HCT116 (cell line): ENCODE results near the gene GBX1. TPM values are rescaled to one million over a fixed set of nuclear protein-coding genes. Genes with fewer than 3 reads are reported as not detected.

ENCODE experiments used
- ATAC-seq: fragments of 200-7000 bp; cut with Tn5 transposase; 2 replicates; pipeline ENCODE4 v1.9.1; 2020; ENCODE audit warnings: mild to moderate bottlenecking, moderate library complexity
- BruUV-seq: library from RNA; stranded (reverse); fragments of 400-500 nt; replicated peaks from 2 replicates; lab custom pipeline; 2021; lab: Mats Ljungman, UMichigan
- CTCF ChIA-PET: fragments of 300-600 bp; sonication (Branson Sonifier 250); formaldehyde crosslinking; loops from one replicate; lab custom pipeline; 2021; ENCODE audit warnings: antibody characterized with exemption; lab: Charles Lee
- POLR2A ChIA-PET: fragments of 300-600, 350-600 bp; sonication (Branson Sonifier 250); formaldehyde crosslinking; loops from one replicate; lab custom pipeline; 2021; ENCODE audit warnings: antibody characterized with exemption; lab: Charles Lee
- RAD21 ChIA-PET, 2 experiments: fragments of 300-600 bp; sonication (Branson Sonifier 250); formaldehyde crosslinking; loops; one replicate each; lab custom pipeline; 2023; ENCODE audit warnings: low total read pairs in 2 of 2; ENCODE audit not compliant: uncharacterized antibody in 2 of 2, unreplicated experiment in 2 of 2, low non-redundant PET in 1 of 2; lab: Charles Lee
- DNase-seq: peaks from one replicate; pipeline ENCODE4 v3.0.0-alpha.2; 2010; ENCODE audit warnings: low read depth, low spot score
- H2AFZ ChIP-seq: fragments of 200-600 bp; shearing (Covaris generic), sonication (generic); 2 replicates; pipeline ENCODE4 v1.6.1; 2017; ENCODE audit warnings: low read depth, mixed run types, mixed read lengths, antibody characterized with exemption, low read length; ENCODE audit not compliant: poor library complexity, severe bottlenecking
- H3K27ac ChIP-seq: 2 replicates; pipeline ENCODE4 v1.5.1; 2012; ENCODE audit warnings: low read depth, low read length
- H3K27me3 ChIP-seq: fragments of 200-600 bp; sonication (generic); 2 replicates; pipeline ENCODE4 v1.6.1; 2016; ENCODE audit warnings: mixed run types, low read length, mixed read lengths; ENCODE audit not compliant: insufficient read depth
- H3K36me3 ChIP-seq, 2 experiments: fragments of 200-500 bp in 1 of 2; fragments of 200-600 bp in 1 of 2; sonication (Bioruptor generic) in 1 of 2; sonication (generic) in 1 of 2; 2 replicates each; pipeline versions ENCODE4 v1.5.1 to v1.6.1; 2014 to 2016; ENCODE audit warnings: low read length in 2 of 2, inconsistent platforms in 1 of 2, mixed read lengths in 1 of 2, mixed run types in 1 of 2; ENCODE audit not compliant: insufficient read depth in 2 of 2, control insufficient read depth in 1 of 2
- H3K4me1 ChIP-seq, 2 experiments: fragments of 200-600 bp in 1 of 2; sonication (generic) in 1 of 2; 2 replicates each; pipeline versions ENCODE4 v1.5.1 to v1.6.1; 2012 to 2017; ENCODE audit warnings: low read length in 2 of 2, inconsistent platforms in 1 of 2, mild to moderate bottlenecking in 1 of 2, mixed read lengths in 1 of 2, mixed run types in 1 of 2, moderate library complexity in 1 of 2; ENCODE audit not compliant: insufficient read depth in 2 of 2, control insufficient read depth in 1 of 2
- H3K4me2 ChIP-seq: fragments of 200-600 bp; sonication (generic); 2 replicates; pipeline ENCODE4 v1.6.1; 2017; ENCODE audit warnings: mixed run types, low read length, mixed read lengths
- H3K4me3 ChIP-seq, 2 experiments: fragments of 200-600 bp in 1 of 2; sonication (generic) in 1 of 2; replicated peaks in 1 of 2; 2 replicates each; pipeline ENCODE4 v1.5.1; 2011 to 2016; ENCODE audit warnings: low read length in 2 of 2, control low read depth in 1 of 2, low read depth in 1 of 2, mild to moderate bottlenecking in 1 of 2, mixed read lengths in 1 of 2, mixed run types in 1 of 2
- H3K79me2 ChIP-seq: fragments of 200-600 bp; sonication (generic); 2 replicates; pipeline ENCODE4 v1.6.1; 2017; ENCODE audit warnings: mild to moderate bottlenecking, mixed run types, low read length, moderate library complexity, mixed read lengths; ENCODE audit not compliant: insufficient read depth
- H3K9ac ChIP-seq: fragments of 200-600 bp; sonication (generic); 2 replicates; pipeline ENCODE4 v1.6.1; 2016; ENCODE audit warnings: low read length, mixed read lengths
- H3K9me2 ChIP-seq: fragments of 200-600 bp; sonication (generic), shearing (Covaris generic); 2 replicates; pipeline ENCODE4 v1.6.1; 2017; ENCODE audit warnings: mixed run types, mild to moderate bottlenecking, moderate library complexity; ENCODE audit not compliant: insufficient read depth
- H3K9me3 ChIP-seq, 2 experiments: fragments of 200-500 bp in 1 of 2; fragments of 200-600 bp in 1 of 2; sonication (Bioruptor generic) in 1 of 2; sonication (generic) in 1 of 2; 2 replicates each; pipeline ENCODE4 v1.6.1; 2014 to 2017; ENCODE audit warnings: low read length in 2 of 2, mixed read lengths in 2 of 2, inconsistent platforms in 1 of 2, low read depth in 1 of 2, mild to moderate bottlenecking in 1 of 2, mixed run types in 1 of 2, moderate library complexity in 1 of 2; ENCODE audit not compliant: control insufficient read depth in 1 of 2, insufficient read depth in 1 of 2
- H4K20me1 ChIP-seq: fragments of 200-600 bp; sonication (generic), shearing (Covaris generic); 2 replicates; pipeline ENCODE4 v1.6.1; 2017; ENCODE audit warnings: mixed run types, mild to moderate bottlenecking, moderate library complexity; ENCODE audit not compliant: insufficient read depth
- ATF3 ChIP-seq: IDR thresholded peaks from 2 replicates; pipeline ENCODE4 v1.6.1; 2012
- CBX3 ChIP-seq: IDR thresholded peaks from 2 replicates; pipeline ENCODE4 v1.6.1; 2012; ENCODE audit warnings: low read depth
- CEBPB ChIP-seq: IDR thresholded peaks from 2 replicates; pipeline ENCODE4 v1.6.1; 2012; ENCODE audit warnings: low read depth
- CTCF ChIP-seq, 3 experiments: fragments of 200-600 bp in 1 of 3; sonication (generic) in 1 of 3; IDR thresholded peaks in 2 of 3; conservative IDR thresholded peaks in 1 of 3; 2 replicates each; pipeline ENCODE4 v1.5.1; 2012 to 2017; ENCODE audit warnings: low read depth in 2 of 3, low read length in 2 of 3, antibody characterized with exemption in 1 of 3, borderline replicate concordance in 1 of 3, control low read depth in 1 of 3, mild to moderate bottlenecking in 1 of 3, mixed read lengths in 1 of 3, mixed run types in 1 of 3, moderate library complexity in 1 of 3; ENCODE audit not compliant: insufficient read depth in 1 of 3
- EZH2 ChIP-seq: fragments of 200-600 bp; sonication (generic); IDR thresholded peaks from 2 replicates; pipeline ENCODE4 v1.6.1; 2017; ENCODE audit warnings: antibody characterized with exemption, mixed run types
- EZH2phosphoT487 ChIP-seq: fragments of 200-600 bp; IDR thresholded peaks from 2 replicates; pipeline ENCODE4 v1.6.1; 2018; ENCODE audit warnings: antibody characterized with exemption, borderline replicate concordance
- FOSL1 ChIP-seq: IDR thresholded peaks from 2 replicates; pipeline ENCODE4 v1.6.1; 2012; ENCODE audit warnings: low read depth
- MAX ChIP-seq: IDR thresholded peaks from 2 replicates; pipeline ENCODE4 v1.6.1; 2012
- POLR2A ChIP-seq: IDR thresholded peaks from 2 replicates; pipeline ENCODE4 v1.7.0; 2011; ENCODE audit warnings: borderline replicate concordance; ENCODE audit not compliant: insufficient read depth, insufficient read length; ENCODE audit errors: extremely low read depth
- POLR2AphosphoS5 ChIP-seq: IDR thresholded peaks from 2 replicates; pipeline ENCODE4 v1.6.1; 2011; ENCODE audit warnings: mild to moderate bottlenecking, low read depth, low read length, moderate library complexity
- RAD21 ChIP-seq: IDR thresholded peaks from 2 replicates; pipeline ENCODE4 v1.6.1; 2012; ENCODE audit warnings: low read depth, mild to moderate bottlenecking
- REST ChIP-seq: IDR thresholded peaks from 2 replicates; pipeline ENCODE4 v1.6.1; 2012; ENCODE audit warnings: low read depth
- SIN3A ChIP-seq: IDR thresholded peaks from 2 replicates; pipeline ENCODE4 v1.6.1; 2012; ENCODE audit warnings: low read depth
- SRF ChIP-seq: IDR thresholded peaks from 2 replicates; pipeline ENCODE4 v1.6.1; 2012; ENCODE audit warnings: low read depth
- YY1 ChIP-seq: IDR thresholded peaks from 2 replicates; pipeline ENCODE4 v1.6.1; 2011; ENCODE audit warnings: low read length, low read depth, moderate library complexity, mild to moderate bottlenecking; ENCODE audit not compliant: insufficient replicate concordance; ENCODE audit errors: extremely low read depth
- ZBTB33 ChIP-seq: IDR thresholded peaks from 2 replicates; pipeline ENCODE4 v1.6.1; 2011; ENCODE audit warnings: mild to moderate bottlenecking, low read length, moderate library complexity; ENCODE audit not compliant: insufficient replicate concordance; ENCODE audit errors: extremely low read depth
- ZFX ChIP-seq: fragments of 450-650 bp; IDR thresholded peaks from 2 replicates; pipeline ENCODE4 v1.6.1; 2017
- ZNF274 ChIP-seq: fragments of 200-500 bp; sonication (Bioruptor generic); IDR thresholded peaks from 2 replicates; pipeline ENCODE4 v1.6.1; 2014; ENCODE audit warnings: mild to moderate bottlenecking, low read depth, low read length, inconsistent platforms
- intact Hi-C: fragments of 100-400 bp; cut with micrococcal nuclease; formaldehyde crosslinking; loops from 2 replicates; pipeline ENCODE4 v1.10.0; 2022
- total RNA-seq: library from RNA; stranded (reverse); gene quantifications from one replicate; pipeline ENCODE4 v1.2.1, GENCODE V29; 2021; ENCODE audit not compliant: unreplicated experiment

Gene GBX1
- total RNA-seq, 1 experiment from 2014 or later: 0.86 TPM

GRCh38 chr7:151192002-151192539 lies 24.6 kb upstream of the GBX1 start:
- Histone ChIP-seq H3K4me2 (no peak overlapping the region), H3K36me3 (no peaks in the 10 kb centered on the region), H3K27ac (no peak overlapping the region), H3K4me3 (no peak overlapping the region), H3K79me2 (no peaks in the 10 kb centered on the region), H3K9ac (no peak overlapping the region), H3K4me1 (no peaks in the 10 kb centered on the region), H2AFZ (no peak overlapping the region), H3K9me2 (no peaks in the 10 kb centered on the region), H3K27me3 (peaks cover 18% of the 10 kb centered on the region; the same call in 1 of the 2 replicates), H3K9me3 (no peaks in the 10 kb centered on the region), H4K20me1 (no peaks in the 10 kb centered on the region)
- DNase-seq: no peak
- no peak for ATAC-seq
- ChIA-PET POLR2A (no interaction called here), RAD21 (no interaction called here), CTCF (no interaction called here)
- no TSS peak for BruUV-seq
- intact Hi-C loops: no loop called here
- TF ChIP-seq MAX: no peak
- no peak for TF ChIP-seq SIN3A
- TF ChIP-seq ZNF274: no peak
- no peak for TF ChIP-seq POLR2A
- TF ChIP-seq RAD21: no peak
- TF ChIP-seq CBX3: no peak
- TF ChIP-seq POLR2AphosphoS5: no peak
- TF ChIP-seq CTCF (IDR thresholded peaks at IDR 0.05 in 2 of 3, conservative IDR thresholded peaks at IDR 0.05 in 1 of 3; ENCODE audit: borderline replicate concordance in 1 of 3, insufficient read depth in 1 of 3, low read depth in 2 of 3, low read length in 2 of 3): no peak
- no peak for TF ChIP-seq EZH2
- no peak for TF ChIP-seq ATF3
- no peak for TF ChIP-seq REST
- TF ChIP-seq FOSL1: no peak
- TF ChIP-seq ZBTB33: no peak
- TF ChIP-seq EZH2phosphoT487: no peak
- no peak for TF ChIP-seq SRF
- TF ChIP-seq ZFX: no peak
- TF ChIP-seq YY1: no peak
- TF ChIP-seq CEBPB: no peak
